GM13977 (cell line): ENCODE data around the gene ACSBG1.

Source experiments
- DNase-seq: peaks from one replicate; pipeline ENCODE4 v3.0.0; 2012; ENCODE audit warnings: low spot score
- in situ Hi-C: fragments of 300-500 bp; cut with MboI; formaldehyde crosslinking; loops from one replicate; pipeline ENCODE4 v1.12.0; 2022; ENCODE audit warnings: low sequenced_read_pairs, low pct_unique_long_range_greater_than_20kb, mixed read lengths, inconsistent platforms; ENCODE audit not compliant: unreplicated experiment
- TF ChIP-seq, protein P1 (sequence below): IDR thresholded peaks from 2 replicates; pipeline ENCODE4 v1.5.1; 2012; ENCODE audit warnings: mild to moderate bottlenecking, control low read depth; ENCODE audit not compliant: insufficient read depth; ENCODE audit errors: extremely low read depth, missing control alignments

The ACSBG1 gene

DNA sequence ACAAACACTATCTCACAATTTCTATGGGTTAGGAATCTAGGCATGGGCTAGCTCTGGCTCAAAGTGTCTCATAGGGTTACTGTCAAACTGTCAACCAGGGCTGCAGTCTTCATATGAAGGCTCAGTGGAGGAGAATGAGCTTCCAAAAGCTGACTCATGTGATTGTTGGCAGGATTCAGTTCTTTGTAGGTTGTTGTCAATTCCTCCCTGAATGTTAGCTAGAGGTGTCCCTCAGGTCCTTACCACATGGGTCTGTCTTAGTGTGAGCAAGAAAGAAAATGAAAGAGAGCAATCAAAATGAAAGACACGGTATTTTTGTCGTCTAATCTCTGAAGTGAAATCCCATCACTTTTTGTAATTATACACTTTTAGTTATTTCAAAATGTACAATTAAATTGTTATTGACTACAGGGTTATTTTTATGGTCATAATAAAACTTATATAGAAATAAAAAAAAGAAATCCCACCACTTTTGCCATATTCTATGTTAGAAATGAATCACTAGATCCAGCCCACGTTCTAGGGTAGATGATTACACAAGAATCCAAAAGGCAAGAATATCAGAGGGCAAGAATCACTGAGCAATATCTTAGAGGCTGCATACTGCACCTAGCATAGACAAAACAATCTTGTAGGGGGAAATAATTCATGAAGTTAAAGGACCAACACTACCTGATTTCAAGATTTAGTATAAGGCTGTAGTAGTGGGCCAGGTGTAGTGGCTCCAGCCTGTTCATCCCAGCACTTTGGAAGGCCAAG is 8.4 kb downstream of the ACSBG1 start:
- in situ Hi-C loops = loop anchor here (25.0 kb wide), 1 partner anchor 264 kb away; no protein-coding TSS in a partner anchor
- TF ChIP-seq, protein P1, sequence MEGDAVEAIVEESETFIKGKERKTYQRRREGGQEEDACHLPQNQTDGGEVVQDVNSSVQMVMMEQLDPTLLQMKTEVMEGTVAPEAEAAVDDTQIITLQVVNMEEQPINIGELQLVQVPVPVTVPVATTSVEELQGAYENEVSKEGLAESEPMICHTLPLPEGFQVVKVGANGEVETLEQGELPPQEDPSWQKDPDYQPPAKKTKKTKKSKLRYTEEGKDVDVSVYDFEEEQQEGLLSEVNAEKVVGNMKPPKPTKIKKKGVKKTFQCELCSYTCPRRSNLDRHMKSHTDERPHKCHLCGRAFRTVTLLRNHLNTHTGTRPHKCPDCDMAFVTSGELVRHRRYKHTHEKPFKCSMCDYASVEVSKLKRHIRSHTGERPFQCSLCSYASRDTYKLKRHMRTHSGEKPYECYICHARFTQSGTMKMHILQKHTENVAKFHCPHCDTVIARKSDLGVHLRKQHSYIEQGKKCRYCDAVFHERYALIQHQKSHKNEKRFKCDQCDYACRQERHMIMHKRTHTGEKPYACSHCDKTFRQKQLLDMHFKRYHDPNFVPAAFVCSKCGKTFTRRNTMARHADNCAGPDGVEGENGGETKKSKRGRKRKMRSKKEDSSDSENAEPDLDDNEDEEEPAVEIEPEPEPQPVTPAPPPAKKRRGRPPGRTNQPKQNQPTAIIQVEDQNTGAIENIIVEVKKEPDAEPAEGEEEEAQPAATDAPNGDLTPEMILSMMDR = no peak
- peak; percentile 72 for DNase-seq

DNA sequence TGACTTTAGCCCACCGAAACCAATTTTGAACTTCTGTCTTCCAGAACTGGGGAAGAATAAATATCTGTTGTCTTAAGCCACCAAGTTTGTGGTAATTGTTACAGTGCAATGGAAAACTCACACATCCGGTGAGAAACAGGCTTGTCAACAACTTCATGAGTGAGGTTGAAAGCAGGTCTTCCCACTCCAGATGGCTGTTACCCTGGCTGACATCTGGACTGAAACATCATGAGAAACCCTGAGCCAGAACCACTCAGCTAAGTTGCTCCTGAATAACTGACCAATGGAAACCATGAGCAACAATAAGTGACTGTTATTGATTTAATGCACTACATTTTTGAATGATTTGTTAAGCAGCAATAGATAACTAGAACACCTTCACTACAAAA is 10.3 kb downstream of the ACSBG1 start:
- in situ Hi-C loops = no loop called here

DNA sequence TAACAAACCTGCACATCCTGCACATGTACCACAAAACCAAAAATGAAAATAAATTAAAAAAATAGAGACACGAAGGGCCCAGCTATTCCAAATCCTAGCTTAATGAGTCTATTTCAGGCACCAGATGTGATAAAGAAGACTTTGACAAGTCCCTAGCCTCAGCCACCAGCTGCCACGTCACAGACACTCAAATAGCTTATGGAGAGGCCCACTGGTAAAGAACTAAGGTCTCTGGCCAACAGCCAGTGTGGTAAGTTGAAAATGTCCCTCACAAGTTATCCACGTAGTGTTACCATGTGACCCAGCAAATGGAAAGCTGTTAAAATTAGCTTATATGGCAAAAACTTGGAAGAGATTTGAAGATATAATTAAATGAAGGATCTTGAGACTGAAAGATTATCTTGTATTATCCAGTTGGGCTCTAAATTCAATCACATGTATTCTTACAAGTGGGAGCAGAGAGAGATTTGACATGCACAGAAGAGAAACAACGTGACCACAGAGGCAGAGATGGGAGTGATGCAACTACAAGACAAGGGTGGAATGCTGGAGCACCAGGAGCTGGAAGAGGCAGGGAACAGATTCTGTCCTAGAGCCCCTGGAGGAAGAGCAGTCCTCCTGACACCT is 10.9 kb downstream of the ACSBG1 start:
- TF ChIP-seq, protein P1 = no peak
- DNase-seq = no peak
- in situ Hi-C loops = no loop called here

More for the DNA sequence above, 10.3 kb downstream of the ACSBG1 start:
- TF ChIP-seq, protein P1 = no peak
- no peak for DNase-seq

DNA sequence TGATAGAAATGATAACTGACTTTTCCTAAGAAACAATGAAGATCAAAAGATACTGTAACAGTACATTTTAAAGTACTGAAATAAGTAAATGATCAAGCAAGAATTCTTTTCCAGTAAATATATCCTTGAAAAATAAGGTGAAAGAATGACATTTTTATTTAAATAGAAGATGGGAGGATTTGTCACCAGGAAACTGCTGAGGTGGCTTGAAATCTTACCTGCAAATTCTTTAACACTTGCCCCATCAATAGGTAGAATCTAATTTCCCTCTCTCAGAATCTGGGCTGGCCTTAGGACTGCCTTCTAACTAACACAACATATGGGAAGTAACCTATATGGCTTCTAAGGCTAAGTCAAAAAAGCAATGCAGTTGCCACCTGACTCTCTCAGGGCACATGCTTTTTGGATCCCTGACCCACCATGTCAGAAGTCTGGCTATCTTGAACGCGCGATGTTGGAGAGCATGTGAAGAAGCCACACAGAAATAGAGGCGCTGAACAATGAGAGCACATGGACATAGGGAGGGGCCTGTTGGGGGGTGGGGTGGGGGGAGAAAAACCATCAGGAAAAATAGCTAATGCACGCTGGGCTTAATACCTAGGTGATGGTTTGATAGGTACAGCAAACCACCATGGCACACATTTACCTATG is 11.5 kb downstream of the ACSBG1 start:
- TF ChIP-seq, protein P1 = no peak
- DNase-seq = no peak
- in situ Hi-C loops = no loop called here

DNA sequence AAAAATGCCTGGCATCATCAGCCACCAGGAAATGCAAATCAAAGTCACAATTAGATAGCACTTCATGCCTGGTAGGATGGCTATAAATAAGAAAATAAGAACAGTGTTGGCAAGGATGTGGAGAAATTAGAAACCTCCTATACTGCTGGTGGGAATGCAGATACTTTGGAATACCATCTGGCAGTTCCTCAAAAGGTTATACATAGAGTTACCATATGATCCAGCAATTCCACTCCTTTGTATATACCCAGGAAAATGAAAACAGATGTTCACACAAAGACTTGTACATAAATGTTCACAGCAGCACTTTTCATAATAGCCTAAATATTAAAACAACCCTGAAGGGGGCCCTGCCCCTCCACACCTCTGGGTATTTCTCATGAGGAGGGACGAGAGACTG is 13.7 kb downstream of the ACSBG1 start:
- no peak for DNase-seq
- TF ChIP-seq, protein P1 = no peak
- in situ Hi-C loops = no loop called here

DNA sequence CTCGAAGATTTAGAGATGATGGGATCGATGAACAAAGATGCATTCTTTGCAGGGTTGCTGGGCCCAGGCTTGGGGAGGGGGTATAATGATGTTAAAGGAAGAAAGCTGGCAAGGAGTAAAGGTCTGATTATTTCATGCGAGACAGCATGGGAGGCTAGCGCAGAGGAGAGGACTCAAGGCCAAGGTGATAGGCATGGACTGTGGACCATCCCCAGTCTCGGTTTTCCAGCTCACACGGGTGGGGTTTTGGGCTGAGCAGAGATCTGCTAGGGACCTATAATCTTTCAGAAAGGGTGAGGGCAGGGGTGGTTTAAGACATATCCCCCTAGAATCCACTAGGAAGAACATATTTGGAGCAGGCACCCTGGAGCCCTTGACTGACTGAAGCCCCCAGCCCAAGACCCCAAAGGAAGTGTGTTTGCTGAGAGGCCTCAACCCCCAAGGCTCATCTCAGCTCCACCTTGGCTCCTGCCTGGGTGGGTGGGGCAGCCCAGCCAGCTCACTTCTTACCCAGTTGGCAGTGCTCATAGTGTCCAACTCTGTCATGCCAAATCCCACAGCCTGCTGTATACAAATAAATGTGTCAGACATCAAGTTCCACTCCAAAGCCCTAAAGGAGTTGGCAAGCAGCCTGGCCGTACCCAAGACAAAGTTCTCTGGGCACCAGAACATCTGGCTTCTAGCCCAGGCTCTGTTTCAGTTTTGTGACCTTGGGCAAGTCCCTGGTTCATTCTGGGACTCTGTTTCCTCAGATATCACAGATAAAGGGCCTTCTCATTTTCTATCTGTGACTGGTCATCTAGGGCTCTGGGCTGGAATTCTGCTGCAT is 17.9 kb downstream of the ACSBG1 start:
- no peak for DNase-seq
- TF ChIP-seq, protein P1 = no peak
- in situ Hi-C loops = no loop called here
